Ascending aorta (tissue), 2 donors: Measurements from ENCODE around the gene TRIM22. TPM values are rescaled to one million over a fixed set of nuclear protein-coding genes. Genes with fewer than 3 reads are reported as not detected.

ENCODE experiments used
- DNase-seq, 2 donors: peaks; one replicate each; pipeline ENCODE4 v3.0.0-alpha.2; 2019; ENCODE audit warnings: low spot score in 2 of 2
- H3K27ac ChIP-seq, 2 donors: fragments of 200-600 bp; sonication (generic); one replicate each; pipeline ENCODE4 v1.5.1; 2016 to 2017; ENCODE audit warnings: mild to moderate bottlenecking in 1 of 2
- H3K27me3 ChIP-seq: fragments of 200-600 bp; sonication (generic); one replicate; pipeline ENCODE4 v1.5.1; 2017
- H3K36me3 ChIP-seq, 2 donors: fragments of 200-600 bp; sonication (generic); one replicate each; pipeline ENCODE4 v1.5.1; 2016
- H3K4me1 ChIP-seq, 2 donors: fragments of 200-600 bp; sonication (generic); one replicate each; pipeline ENCODE4 v1.5.1; 2016 to 2017; ENCODE audit warnings: mild to moderate bottlenecking in 1 of 2
- H3K4me3 ChIP-seq, 2 donors: fragments of 200-600 bp; sonication (generic); one replicate each; pipeline ENCODE4 v1.5.1; 2016 to 2017; ENCODE audit warnings: mild to moderate bottlenecking in 1 of 2
- H3K9me3 ChIP-seq, 2 donors: fragments of 200-600 bp; sonication (generic); one replicate each; pipeline ENCODE4 v1.5.1; 2016
- CTCF ChIP-seq, 3 experiments: fragments of 200-600 bp in 2 of 3; fragments of 450-650 bp in 1 of 3; sonication (generic) in 2 of 3; IDR thresholded peaks; one replicate each; pipeline ENCODE4 v1.5.1; 2016 to 2019; ENCODE audit warnings: antibody characterized with exemption in 3 of 3, mild to moderate bottlenecking in 1 of 3, moderate library complexity in 1 of 3
- intact Hi-C: fragments of 100-400 bp; cut with DNase I; formaldehyde crosslinking; loops from one replicate; pipeline ENCODE4 v1.15.1; 2023
- total RNA-seq: library from RNA; depleted of rRNA; stranded (reverse); fragments of >200 nt; gene quantifications from one replicate; pipeline ENCODE4 v1.1.0, GENCODE V29; 2016

TRIM22 gene
- total RNA-seq, 1 donor from 2014 or later: 32.5 TPM

GRCh38 chr11:5691964-5692361 is 2.4 kb downstream of the TRIM22 start:
- H3K4me1 ChIP-seq: peaks cover 0 to 17% of the 10 kb centered on the region in 2 donors
- no peak for TF ChIP-seq CTCF (IDR thresholded peaks at IDR 0.05)
- no peaks in the 10 kb centered on the region for H3K9me3 ChIP-seq
- peaks cover under 1 to 10% of the 10 kb centered on the region in 2 donors for H3K36me3 ChIP-seq
- no peak overlapping the region for H3K4me3 ChIP-seq
- no peaks in the 10 kb centered on the region for H3K27me3 ChIP-seq
- no peak for DNase-seq
- peak overlapping the region; percentile 21 to 27 for H3K27ac ChIP-seq
- intact Hi-C loops: loop anchor here (10.0 kb wide), 2 partner anchors 993 to 1823 kb away; partner anchors contain the start of genes MRPL17 and PPFIBP2

- TF ChIP-seq CTCF (IDR thresholded peaks at IDR 0.05): no peak
- H3K4me1 ChIP-seq: peaks cover 0 to 10% of the 10 kb centered on the region in 2 donors
- peaks cover 15 to 29% of the 10 kb centered on the region in 2 donors for H3K36me3 ChIP-seq
- H3K27ac ChIP-seq: no peak overlapping the region
- no peak for DNase-seq
- no peaks in the 10 kb centered on the region for H3K27me3 ChIP-seq
- H3K9me3 ChIP-seq: no peaks in the 10 kb centered on the region
- no peak overlapping the region for H3K4me3 ChIP-seq
- intact Hi-C loops: loop anchor here (10.0 kb wide), 2 partner anchors 990 to 1820 kb away; partner anchors contain the start of genes MRPL17 and PPFIBP2
Measured at GRCh38 chr11:5694642-5695041, 5.1 kb downstream of the TRIM22 start.

- peaks cover 0 to 10% of the 10 kb centered on the region in 2 donors for H3K4me1 ChIP-seq
- H3K9me3 ChIP-seq: no peaks in the 10 kb centered on the region
- H3K36me3 ChIP-seq: peaks cover 18 to 29% of the 10 kb centered on the region in 2 donors
- no peaks in the 10 kb centered on the region for H3K27me3 ChIP-seq
- H3K27ac ChIP-seq: no peak overlapping the region
- H3K4me3 ChIP-seq: no peak overlapping the region
- no peak for TF ChIP-seq CTCF (IDR thresholded peaks at IDR 0.05)
- DNase-seq: no peak
- intact Hi-C loops: loop anchor here (10.0 kb wide), 2 partner anchors 989 to 1819 kb away; partner anchors contain the start of genes MRPL17 and PPFIBP2
Measured at GRCh38 chr11:5695580-5695979, 6.0 kb downstream of the TRIM22 start.

- H3K27me3 ChIP-seq: no peaks in the 10 kb centered on the region
- H3K27ac ChIP-seq: no peak overlapping the region
- no peaks in the 10 kb centered on the region for H3K9me3 ChIP-seq
- no peak for DNase-seq
- intact Hi-C loops: loop anchor here (10.0 kb wide), 2 partner anchors 989 to 1819 kb away; partner anchors contain the start of genes MRPL17 and PPFIBP2
- H3K4me1 ChIP-seq: peaks cover 0 to 10% of the 10 kb centered on the region in 2 donors
- TF ChIP-seq CTCF (IDR thresholded peaks at IDR 0.05): no peak
- no peak overlapping the region for H3K4me3 ChIP-seq
- peaks cover 18 to 29% of the 10 kb centered on the region in 2 donors for H3K36me3 ChIP-seq
Measured at GRCh38 chr11:5696210-5696609, 6.6 kb downstream of the TRIM22 start.

GRCh38 chr11:5698281-5698680 is 8.7 kb downstream of the TRIM22 start:
- Histone ChIP-seq H3K27ac (no peak overlapping the region), H3K9me3 (no peaks in the 10 kb centered on the region), H3K36me3 (peaks cover 21 to 35% of the 10 kb centered on the region in 2 donors), H3K4me3 (no peak overlapping the region), H3K27me3 (no peaks in the 10 kb centered on the region), H3K4me1 (peaks cover 0 to 5% of the 10 kb centered on the region in 2 donors)
- DNase-seq: no peak
- intact Hi-C loops: loop anchor here (10.0 kb wide), 2 partner anchors 987 to 1817 kb away; partner anchors contain the start of genes MRPL17 and PPFIBP2
- no peak for TF ChIP-seq CTCF (IDR thresholded peaks at IDR 0.05)
